ENCODE results near the gene SARDH. TPM values are rescaled to one million over a fixed set of nuclear protein-coding genes. Genes with fewer than 3 reads are reported as not detected.

Gene SARDH
- polyA plus RNA-seq, 3 donors from 2014 or later = 0.08 to 6.8 (median 1.2) TPM

- Mint-ChIP-seq H3K27me3 (ENCODE audit: low read depth in 3 of 3) (peaks cover 0 to 2% (median 1%) of the 10 kb centered on the region in 3 donors), H3K9me3 (no peaks in the 10 kb centered on the region)
- no peak for DNase-seq
Observed at GRCh38 chr9:133714606-133715294, 23.4 kb downstream of the SARDH start.

GRCh38 chr9:133713960-133714495 lies 24.1 kb downstream of the SARDH start:
- no peak for DNase-seq
- Mint-ChIP-seq H3K27me3 (ENCODE audit: low read depth in 3 of 3) (peaks cover 0 to 2% (median 1%) of the 10 kb centered on the region in 3 donors), H3K27ac (no peak overlapping the region), H3K4me3 (no peak overlapping the region), H3K9me3 (no peaks in the 10 kb centered on the region), H3K4me1 (no peaks in the 10 kb centered on the region), H3K36me3 (no peaks in the 10 kb centered on the region)

More at GRCh38 chr9:133714606-133715294, 23.4 kb downstream of the SARDH start:
- no peaks in the 10 kb centered on the region for H3K4me1 Mint-ChIP-seq
- H3K36me3 Mint-ChIP-seq = no peaks in the 10 kb centered on the region
- H3K4me3 Mint-ChIP-seq = no peak overlapping the region
- H3K27ac Mint-ChIP-seq = no peak overlapping the region

GRCh38 chr9:133713150-133713959 lies 24.8 kb downstream of the SARDH start:
- H3K9me3 Mint-ChIP-seq = no peaks in the 10 kb centered on the region
- no peak for DNase-seq
- no peaks in the 10 kb centered on the region for H3K4me1 Mint-ChIP-seq
- no peaks in the 10 kb centered on the region for H3K36me3 Mint-ChIP-seq
- H3K27me3 Mint-ChIP-seq (ENCODE audit: low read depth in 3 of 3) = peaks cover 0 to 2% (median 1%) of the 10 kb centered on the region in 3 donors
- no peak overlapping the region for H3K27ac Mint-ChIP-seq
- H3K4me3 Mint-ChIP-seq = no peak overlapping the region

- Mint-ChIP-seq H3K27ac (no peak overlapping the region), H3K36me3 (no peaks in the 10 kb centered on the region)
Observed at GRCh38 chr9:133712221-133713100, 25.7 kb downstream of the SARDH start.

GRCh38 chr9:133711428-133712220 lies 26.5 kb downstream of the SARDH start:
- Mint-ChIP-seq H3K27me3 (ENCODE audit: low read depth in 3 of 3) (peaks cover 0 to 2% (median 0%) of the 10 kb centered on the region in 3 donors), H3K36me3 (no peaks in the 10 kb centered on the region), H3K4me3 (no peak overlapping the region), H3K9me3 (no peaks in the 10 kb centered on the region), H3K4me1 (no peaks in the 10 kb centered on the region), H3K27ac (no peak overlapping the region)
- DNase-seq = no peak

More at GRCh38 chr9:133712221-133713100, 25.7 kb downstream of the SARDH start:
- peaks cover 0 to 2% (median 0%) of the 10 kb centered on the region in 3 donors for H3K27me3 Mint-ChIP-seq (ENCODE audit: low read depth in 3 of 3)
- H3K4me3 Mint-ChIP-seq = no peak overlapping the region
- no peak for DNase-seq
- no peaks in the 10 kb centered on the region for H3K4me1 Mint-ChIP-seq
- H3K9me3 Mint-ChIP-seq = no peaks in the 10 kb centered on the region

GRCh38 chr9:133710661-133711427 lies 27.3 kb downstream of the SARDH start:
- peaks cover 0 to 2% (median 0%) of the 10 kb centered on the region in 3 donors for H3K27me3 Mint-ChIP-seq (ENCODE audit: low read depth in 3 of 3)
- DNase-seq = no peak
- no peak overlapping the region for H3K27ac Mint-ChIP-seq
- no peaks in the 10 kb centered on the region for H3K36me3 Mint-ChIP-seq
- H3K9me3 Mint-ChIP-seq = no peaks in the 10 kb centered on the region
- no peak overlapping the region for H3K4me3 Mint-ChIP-seq
- H3K4me1 Mint-ChIP-seq = no peaks in the 10 kb centered on the region

- H3K4me3 Mint-ChIP-seq = no peak overlapping the region
- no peak overlapping the region for H3K27ac Mint-ChIP-seq
- H3K4me1 Mint-ChIP-seq = no peaks in the 10 kb centered on the region
- H3K36me3 Mint-ChIP-seq = no peaks in the 10 kb centered on the region
- peaks cover 0 to 2% (median 0%) of the 10 kb centered on the region in 3 donors for H3K27me3 Mint-ChIP-seq (ENCODE audit: low read depth in 3 of 3)
- H3K9me3 Mint-ChIP-seq = no peaks in the 10 kb centered on the region
- DNase-seq = no peak
Observed at GRCh38 chr9:133709691-133710571, 28.2 kb downstream of the SARDH start.

GRCh38 chr9:133709015-133709611 lies 29.0 kb downstream of the SARDH start:
- DNase-seq = no peak
- H3K36me3 Mint-ChIP-seq = no peaks in the 10 kb centered on the region
- H3K4me3 Mint-ChIP-seq = no peak overlapping the region
- H3K27ac Mint-ChIP-seq = no peak overlapping the region
- H3K27me3 Mint-ChIP-seq (ENCODE audit: low read depth in 3 of 3) = peaks cover 0 to 2% (median 0%) of the 10 kb centered on the region in 3 donors
- H3K4me1 Mint-ChIP-seq = no peaks in the 10 kb centered on the region
- H3K9me3 Mint-ChIP-seq = no peaks in the 10 kb centered on the region

- Mint-ChIP-seq H3K4me1 (no peaks in the 10 kb centered on the region), H3K36me3 (no peaks in the 10 kb centered on the region), H3K27me3 (ENCODE audit: low read depth in 3 of 3) (no peaks in the 10 kb centered on the region), H3K27ac (no peak overlapping the region), H3K9me3 (no peaks in the 10 kb centered on the region), H3K4me3 (no peak overlapping the region)
- DNase-seq = no peak
Observed at GRCh38 chr9:133708246-133709014, 29.7 kb downstream of the SARDH start.

GRCh38 chr9:133707763-133708245 lies 30.3 kb downstream of the SARDH start:
- Mint-ChIP-seq H3K9me3 (no peaks in the 10 kb centered on the region), H3K27me3 (ENCODE audit: low read depth in 3 of 3) (no peaks in the 10 kb centered on the region), H3K36me3 (no peaks in the 10 kb centered on the region), H3K4me1 (no peaks in the 10 kb centered on the region), H3K27ac (no peak overlapping the region), H3K4me3 (no peak overlapping the region)
- no peak for DNase-seq

Data from immature natural killer cell (primary cell).